Measurements from ENCODE around the gene CEMIP2.

DNA sequence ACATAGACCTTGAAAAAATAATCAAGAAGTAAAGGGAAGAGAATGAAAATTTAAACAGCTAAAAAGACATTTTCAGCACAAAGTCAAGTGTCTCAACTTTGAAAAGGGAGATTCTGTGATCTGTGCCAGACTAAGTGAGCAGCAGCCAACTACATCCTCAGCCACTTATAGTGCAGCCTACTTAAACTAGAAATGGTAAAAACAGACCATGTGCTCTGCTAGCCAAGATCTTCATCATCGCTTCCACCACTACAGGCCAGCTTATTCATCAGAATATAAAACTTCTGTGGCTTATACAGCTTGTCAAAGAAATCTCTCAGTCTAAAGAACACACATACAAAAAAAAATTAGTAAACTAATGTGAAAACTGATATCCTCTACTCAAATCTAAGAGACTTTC lies 63.5 kb downstream of the CEMIP2 start:
- TF ChIP-seq CTCF (IDR thresholded peaks at IDR 0.05), result no peak
- TF ChIP-seq ZFX (IDR thresholded peaks at IDR 0.05; ENCODE audit: borderline replicate concordance), result no peak

Data from 22Rv1 (cell line).